ENCODE data around the gene SLC12A4. TPM values are rescaled to one million over a fixed set of nuclear protein-coding genes. Genes with fewer than 3 reads are reported as not detected.
"Not testable (repeated sequence)": the region's sequence is repeated elsewhere in the genome, so short reads cannot be mapped to it uniquely, and the experiment has no call there.

The SLC12A4 gene
- total RNA-seq, 4 donors from 2014 or later: 25.6 to 137 (median 62.3) TPM

DNA sequence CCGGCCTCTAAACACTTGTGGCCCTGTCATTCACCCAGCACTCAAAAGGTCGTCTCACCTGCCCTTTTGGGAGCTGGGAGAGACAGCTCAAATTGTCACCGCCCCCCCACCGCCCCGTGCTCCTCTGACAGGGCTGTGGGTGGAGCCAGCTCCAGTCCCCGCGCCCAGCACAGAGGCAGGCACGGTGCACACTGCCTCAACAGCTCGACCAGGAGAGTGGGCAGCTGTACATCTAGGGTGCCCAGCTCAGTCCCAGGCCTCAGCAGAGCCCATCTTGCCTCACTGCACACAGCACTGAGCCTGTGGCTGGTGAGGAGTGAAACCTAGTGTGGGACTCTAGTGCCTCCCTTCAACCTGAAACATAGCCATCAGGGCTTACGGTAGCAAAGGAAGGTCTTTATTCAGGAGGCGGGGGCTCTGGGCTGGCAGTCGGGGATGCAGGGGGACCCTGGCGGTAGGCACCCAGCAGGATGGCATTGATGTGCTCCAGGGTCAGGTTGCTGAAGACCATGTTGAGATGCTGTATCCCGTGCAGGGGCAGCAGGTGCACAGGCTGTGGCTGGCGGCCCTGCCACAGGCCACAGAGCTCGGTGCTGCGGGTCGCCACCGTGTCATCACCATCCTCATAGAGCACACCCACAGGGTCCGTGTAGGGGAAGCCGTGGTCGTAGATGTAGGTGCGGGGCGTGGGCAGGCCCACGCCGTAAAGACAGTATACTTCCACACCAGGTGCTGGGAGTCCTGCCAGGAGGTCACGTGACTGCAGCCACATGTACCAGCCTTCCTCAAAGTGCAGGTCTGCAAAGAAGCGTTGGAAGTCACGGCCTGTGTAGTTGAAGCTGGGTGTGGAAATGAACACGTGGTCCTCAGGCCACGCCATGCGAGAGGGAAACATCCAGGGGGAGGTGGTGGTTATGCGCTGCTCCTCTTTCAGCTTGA is 28.7 kb downstream of the SLC12A4 start:
- H3K36me3 ChIP-seq: no peaks in the 10 kb centered on the region
- no peak overlapping the region for H3K27ac ChIP-seq
- no peaks in the 10 kb centered on the region for H3K27me3 ChIP-seq
- TF ChIP-seq, protein P1, sequence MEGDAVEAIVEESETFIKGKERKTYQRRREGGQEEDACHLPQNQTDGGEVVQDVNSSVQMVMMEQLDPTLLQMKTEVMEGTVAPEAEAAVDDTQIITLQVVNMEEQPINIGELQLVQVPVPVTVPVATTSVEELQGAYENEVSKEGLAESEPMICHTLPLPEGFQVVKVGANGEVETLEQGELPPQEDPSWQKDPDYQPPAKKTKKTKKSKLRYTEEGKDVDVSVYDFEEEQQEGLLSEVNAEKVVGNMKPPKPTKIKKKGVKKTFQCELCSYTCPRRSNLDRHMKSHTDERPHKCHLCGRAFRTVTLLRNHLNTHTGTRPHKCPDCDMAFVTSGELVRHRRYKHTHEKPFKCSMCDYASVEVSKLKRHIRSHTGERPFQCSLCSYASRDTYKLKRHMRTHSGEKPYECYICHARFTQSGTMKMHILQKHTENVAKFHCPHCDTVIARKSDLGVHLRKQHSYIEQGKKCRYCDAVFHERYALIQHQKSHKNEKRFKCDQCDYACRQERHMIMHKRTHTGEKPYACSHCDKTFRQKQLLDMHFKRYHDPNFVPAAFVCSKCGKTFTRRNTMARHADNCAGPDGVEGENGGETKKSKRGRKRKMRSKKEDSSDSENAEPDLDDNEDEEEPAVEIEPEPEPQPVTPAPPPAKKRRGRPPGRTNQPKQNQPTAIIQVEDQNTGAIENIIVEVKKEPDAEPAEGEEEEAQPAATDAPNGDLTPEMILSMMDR (IDR thresholded peaks at IDR 0.05): no peak
- no peak for TF ChIP-seq POLR2A (IDR thresholded peaks at IDR 0.05)
- DNase-seq: no peak
- H3K4me3 ChIP-seq: no peak overlapping the region
- no peaks in the 10 kb centered on the region for H3K9me3 ChIP-seq
- peaks cover 0 to 3% of the 10 kb centered on the region in 2 donors for H3K4me1 ChIP-seq
- intact Hi-C loops (cut with DNase I; ENCODE audit: low total_unique reads): no loop called here

DNA sequence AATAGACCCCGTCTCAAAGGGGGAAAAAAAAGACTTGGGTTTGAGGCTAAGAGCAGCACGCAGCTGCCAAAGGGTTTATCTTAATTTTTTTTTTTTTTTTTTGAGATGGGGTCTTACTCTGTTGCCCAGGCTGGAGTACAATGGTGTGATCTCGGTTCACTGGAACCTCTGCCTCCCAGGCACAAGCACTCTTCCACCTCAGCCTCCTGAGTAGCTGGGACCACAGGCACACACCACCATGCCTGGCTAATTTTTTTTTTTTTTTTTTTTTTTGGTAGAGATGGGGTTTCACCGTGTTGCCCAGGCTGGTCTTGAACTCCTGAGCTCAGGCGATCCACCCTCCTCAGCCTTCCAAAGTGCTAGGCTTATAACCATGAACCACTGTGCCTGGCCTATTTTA is 30.7 kb downstream of the SLC12A4 start:
- H3K4me1 ChIP-seq; DNase-seq; H3K9me3 ChIP-seq; intact Hi-C loops (cut with DNase I; ENCODE audit: low total_unique reads); H3K4me3 ChIP-seq; H3K27ac ChIP-seq; H3K27me3 ChIP-seq; H3K36me3 ChIP-seq: not testable (repeated sequence)

- DNase-seq: no peak
- peaks cover 0 to 3% of the 10 kb centered on the region in 2 donors for H3K4me1 ChIP-seq
- no peaks in the 10 kb centered on the region for H3K9me3 ChIP-seq
- intact Hi-C loops (cut with DNase I; ENCODE audit: low total_unique reads): no loop called here
- H3K4me3 ChIP-seq: peak overlapping the region; percentile 72 to 79
- no peaks in the 10 kb centered on the region for H3K36me3 ChIP-seq
- H3K27ac ChIP-seq: peak overlapping the region; percentile 85 to 91
- no peaks in the 10 kb centered on the region for H3K27me3 ChIP-seq
- TF ChIP-seq POLR2A (IDR thresholded peaks at IDR 0.05): no peak
- TF ChIP-seq, protein P1 (IDR thresholded peaks at IDR 0.05): no peak
These were observed 31.4 kb downstream of the SLC12A4 start for GRCh38 chr16:67936880-67937605.

- Histone ChIP-seq H3K36me3 (no peaks in the 10 kb centered on the region), H3K4me3 (peak within 1 kb of the TSS; percentile 72 to 79), H3K27me3 (no peaks in the 10 kb centered on the region), H3K27ac (peak within 1 kb of the TSS; percentile 85 to 91), H3K4me1 (peaks cover 0 to 3% of the 10 kb centered on the region in 2 donors), H3K9me3 (no peaks in the 10 kb centered on the region)
- peak; percentile 56 to 60 for DNase-seq
- TF ChIP-seq POLR2A (IDR thresholded peaks at IDR 0.05): peak in 1 of 2 donors; percentile 15
- TF ChIP-seq, protein P1 (IDR thresholded peaks at IDR 0.05): no peak
- intact Hi-C loops (cut with DNase I; ENCODE audit: low total_unique reads): no loop called here
These were observed 32.1 kb downstream of the SLC12A4 start, which contains the start of gene PSMB10 for GRCh38 chr16:67936124-67936879. PSMB10 (minus strand) TSS chr16:67936850; CDS start chr16:67936749, 101 bp downstream.

- peak overlapping the region; percentile 72 to 79 for H3K4me3 ChIP-seq
- no peaks in the 10 kb centered on the region for H3K36me3 ChIP-seq
- H3K27ac ChIP-seq: peak overlapping the region; percentile 85 to 91
- intact Hi-C loops (cut with DNase I; ENCODE audit: low total_unique reads): no loop called here
- no peaks in the 10 kb centered on the region for H3K9me3 ChIP-seq
- no peaks in the 10 kb centered on the region for H3K27me3 ChIP-seq
- DNase-seq: peak; percentile 94 to 95
- H3K4me1 ChIP-seq: peaks cover 0 to 3% of the 10 kb centered on the region in 2 donors
- TF ChIP-seq, protein P1 (IDR thresholded peaks at IDR 0.05): peak in 2 of 4 experiments; percentile 3 to 9
- peak; percentile 51 to 81 for TF ChIP-seq POLR2A (IDR thresholded peaks at IDR 0.05)
These were observed 32.9 kb downstream of the SLC12A4 start for GRCh38 chr16:67935402-67936123.

Measured in uterus (tissue), 4 donors.